Activated naive CD8-positive, alpha-beta T cell treated with anti-CD3 and anti-CD28 coated beads, Interleukin-2, amount 10 ng/mL, durations not matched to agents 7 days and 5 days (primary cell): ENCODE measurements around the gene RHOD. TPM values are rescaled to one million over a fixed set of nuclear protein-coding genes. Genes with fewer than 3 reads are reported as not detected.

Source experiments
- ATAC-seq: fragments of 150-1000 bp; cut with Tn5 transposase; one replicate; pipeline ENCODE4 v1.10.0; 2021; ENCODE audit warnings: low read depth, moderate library complexity
- POLR2A ChIA-PET: fragments of 350-600 bp; sonication (Branson Sonifier 250); formaldehyde crosslinking; loops from one replicate; lab custom pipeline; 2021; ENCODE audit warnings: antibody characterized with exemption; lab: Charles Lee
- DNase-seq: peaks from one replicate; pipeline ENCODE4 v3.0.0; 2021
- H3K27ac Mint-ChIP-seq: one replicate; pipeline ENCODE4 v1.8.0; 2022; ENCODE audit warnings: mild to moderate bottlenecking, mixed read lengths
- H3K27me3 Mint-ChIP-seq: one replicate; pipeline ENCODE4 v1.8.0; 2022; ENCODE audit warnings: mild to moderate bottlenecking, moderate library complexity, mixed read lengths
- H3K36me3 Mint-ChIP-seq: one replicate; pipeline ENCODE4 v1.8.0; 2021; ENCODE audit warnings: mild to moderate bottlenecking, mixed read lengths
- H3K4me1 Mint-ChIP-seq: one replicate; pipeline ENCODE4 v1.8.0; 2021; ENCODE audit warnings: mixed read lengths
- H3K4me3 Mint-ChIP-seq: one replicate; pipeline ENCODE4 v1.8.0; 2022; ENCODE audit warnings: mild to moderate bottlenecking, moderate library complexity, mixed read lengths
- H3K9me3 Mint-ChIP-seq: one replicate; pipeline ENCODE4 v1.8.0; 2021; ENCODE audit warnings: mixed read lengths
- total RNA-seq, 2 experiments: library from RNA; stranded (reverse); gene quantifications; one replicate each; pipeline ENCODE4 v1.2.3, GENCODE V29; 2021

The RHOD gene
- total RNA-seq: under 1 TPM; 0.39 to 0.54 TPM

GRCh38 chr11:67056267-67057204 is at the start of gene RHOD:
TSS of gene RHOD (plus strand) at chr11:67056847. CDS start at chr11:67056903, 56 bp downstream.
- DNase-seq (peak; percentile 61), ATAC-seq (peak; percentile 67)
- H3K9me3 Mint-ChIP-seq: no peaks in the 10 kb centered on the region
- peaks cover 10% of the 10 kb centered on the region for H3K27me3 Mint-ChIP-seq
- peak within 1 kb of the TSS; percentile 82 for H3K4me3 Mint-ChIP-seq
- H3K4me1 Mint-ChIP-seq: peaks cover 5% of the 10 kb centered on the region
- POLR2A ChIA-PET: interaction anchor here (0.5 to 1.2 kb wide), 2 partner anchors 10 to 19 kb away, joined by 3 read pairs; no protein-coding TSS in a partner anchor
- H3K27ac Mint-ChIP-seq: no peak within 1 kb of the TSS
- no peaks in the 10 kb centered on the region for H3K36me3 Mint-ChIP-seq

GRCh38 chr11:67007126-67007525 is 49.5 kb upstream of the RHOD start:
- H3K4me3 Mint-ChIP-seq: no peak overlapping the region
- H3K27me3 Mint-ChIP-seq: peaks cover 7% of the 10 kb centered on the region
- DNase-seq (no peak), ATAC-seq (no peak)
- POLR2A ChIA-PET: no interaction called here
- H3K36me3 Mint-ChIP-seq: no peaks in the 10 kb centered on the region
- H3K4me1 Mint-ChIP-seq: no peaks in the 10 kb centered on the region
- H3K27ac Mint-ChIP-seq: no peak overlapping the region
- no peaks in the 10 kb centered on the region for H3K9me3 Mint-ChIP-seq

GRCh38 chr11:67010296-67010905 is 46.2 kb upstream of the RHOD start:
- no peak for ATAC-seq
- POLR2A ChIA-PET: no interaction called here
- DNase-seq: no peak
- peaks cover 7% of the 10 kb centered on the region for H3K27me3 Mint-ChIP-seq
- H3K9me3 Mint-ChIP-seq: no peaks in the 10 kb centered on the region
- H3K36me3 Mint-ChIP-seq: no peaks in the 10 kb centered on the region
- no peak overlapping the region for H3K4me3 Mint-ChIP-seq
- no peak overlapping the region for H3K27ac Mint-ChIP-seq
- H3K4me1 Mint-ChIP-seq: no peaks in the 10 kb centered on the region

- Mint-ChIP-seq H3K4me3 (no peak overlapping the region), H3K27me3 (peaks cover 7% of the 10 kb centered on the region), H3K9me3 (no peaks in the 10 kb centered on the region), H3K4me1 (no peaks in the 10 kb centered on the region), H3K36me3 (no peaks in the 10 kb centered on the region), H3K27ac (no peak overlapping the region)
- ATAC-seq (no peak), DNase-seq (no peak)
- POLR2A ChIA-PET: no interaction called here
Observed at GRCh38 chr11:67013511-67014045, 43.1 kb upstream of the RHOD start.

- H3K27ac Mint-ChIP-seq: no peak overlapping the region
- POLR2A ChIA-PET: no interaction called here
- no peaks in the 10 kb centered on the region for H3K4me1 Mint-ChIP-seq
- H3K36me3 Mint-ChIP-seq: peaks cover 2% of the 10 kb centered on the region
- no peak overlapping the region for H3K4me3 Mint-ChIP-seq
- H3K27me3 Mint-ChIP-seq: peaks cover 9% of the 10 kb centered on the region
- peaks cover 3% of the 10 kb centered on the region for H3K9me3 Mint-ChIP-seq
- no peak for ATAC-seq
- no peak for DNase-seq
Observed at GRCh38 chr11:67014343-67014742, 42.3 kb upstream of the RHOD start.

GRCh38 chr11:67015048-67015447 is 41.6 kb upstream of the RHOD start:
- Mint-ChIP-seq H3K4me1 (no peaks in the 10 kb centered on the region), H3K27ac (no peak overlapping the region), H3K4me3 (no peak overlapping the region)

GRCh38 chr11:67016550-67016949 is 40.1 kb upstream of the RHOD start:
- POLR2A ChIA-PET: no interaction called here
- no peak overlapping the region for H3K27ac Mint-ChIP-seq
- H3K9me3 Mint-ChIP-seq: peaks cover 3% of the 10 kb centered on the region
- ATAC-seq (no peak), DNase-seq (no peak)
- no peak overlapping the region for H3K4me3 Mint-ChIP-seq
- H3K27me3 Mint-ChIP-seq: peaks cover 20% of the 10 kb centered on the region
- H3K4me1 Mint-ChIP-seq: no peaks in the 10 kb centered on the region
- H3K36me3 Mint-ChIP-seq: peaks cover 2% of the 10 kb centered on the region

More at GRCh38 chr11:67015048-67015447, 41.6 kb upstream of the RHOD start:
- H3K27me3 Mint-ChIP-seq: peaks cover 8% of the 10 kb centered on the region
- DNase-seq: no peak
- ATAC-seq: no peak
- peaks cover 2% of the 10 kb centered on the region for H3K36me3 Mint-ChIP-seq
- POLR2A ChIA-PET: no interaction called here
- peaks cover 3% of the 10 kb centered on the region for H3K9me3 Mint-ChIP-seq

GRCh38 chr11:67020949-67021348 is 35.7 kb upstream of the RHOD start:
- Mint-ChIP-seq H3K9me3 (peaks cover 3% of the 10 kb centered on the region), H3K4me1 (peaks cover 13% of the 10 kb centered on the region), H3K27ac (no peak overlapping the region), H3K4me3 (no peak overlapping the region), H3K36me3 (peaks cover 2% of the 10 kb centered on the region), H3K27me3 (peaks cover 55% of the 10 kb centered on the region)
- ATAC-seq (no peak), DNase-seq (no peak)
- POLR2A ChIA-PET: no interaction called here

GRCh38 chr11:67022341-67022933 is 34.2 kb upstream of the RHOD start:
- peaks cover 3% of the 10 kb centered on the region for H3K9me3 Mint-ChIP-seq
- H3K36me3 Mint-ChIP-seq: peaks cover 2% of the 10 kb centered on the region
- POLR2A ChIA-PET: interaction anchor here (0.6 kb wide), 1 partner anchor 31 kb away, joined by 3 read pairs; no protein-coding TSS in a partner anchor
- H3K27me3 Mint-ChIP-seq: peaks cover 66% of the 10 kb centered on the region
- H3K4me1 Mint-ChIP-seq: peaks cover 13% of the 10 kb centered on the region
- H3K27ac Mint-ChIP-seq: no peak overlapping the region
- no peak for ATAC-seq
- H3K4me3 Mint-ChIP-seq: no peak overlapping the region
- DNase-seq: no peak

- DNase-seq (peak; percentile 39), ATAC-seq (peak; percentile 37)
- Mint-ChIP-seq H3K36me3 (peaks cover 2% of the 10 kb centered on the region), H3K4me3 (peak within 1 kb of the TSS; percentile 64), H3K27ac (peak within 1 kb of the TSS; percentile 21), H3K27me3 (peaks cover 69% of the 10 kb centered on the region), H3K4me1 (peaks cover 13% of the 10 kb centered on the region), H3K9me3 (peaks cover 3% of the 10 kb centered on the region)
- POLR2A ChIA-PET: interaction anchor here (0.6 kb wide), 1 partner anchor 30 kb away, joined by 3 read pairs; no protein-coding TSS in a partner anchor
Observed at GRCh38 chr11:67022961-67023956, 33.4 kb upstream of the RHOD start, which contains the start of gene SYT12. TSS of gene SYT12 (plus strand) at chr11:67023134. CDS start at chr11:67030145, 7,011 bp downstream.

- Mint-ChIP-seq H3K4me1 (peaks cover 13% of the 10 kb centered on the region), H3K36me3 (peaks cover under 1% of the 10 kb centered on the region), H3K27ac (peak overlapping the region; percentile 21), H3K27me3 (peaks cover 70% of the 10 kb centered on the region), H3K9me3 (peaks cover under 1% of the 10 kb centered on the region), H3K4me3 (peak overlapping the region; percentile 64)
- ATAC-seq (no peak), DNase-seq (no peak)
- POLR2A ChIA-PET: no interaction called here
Observed at GRCh38 chr11:67023957-67024353, 32.7 kb upstream of the RHOD start.

GRCh38 chr11:67024410-67024809 is 32.2 kb upstream of the RHOD start:
- Mint-ChIP-seq H3K4me3 (peak overlapping the region; percentile 54), H3K27me3 (peaks cover 70% of the 10 kb centered on the region), H3K9me3 (no peaks in the 10 kb centered on the region), H3K4me1 (peaks cover 13% of the 10 kb centered on the region), H3K27ac (no peak overlapping the region), H3K36me3 (no peaks in the 10 kb centered on the region)
- DNase-seq (peak; percentile 66), ATAC-seq (peak; percentile 37)
- POLR2A ChIA-PET: no interaction called here
